NCI-H69 (cell line): ENCODE data around the gene FAM149A.

Experiments used
- DNase-seq: peaks from one replicate; lab custom pipeline; 2025; lab: John Stamatoyannopoulos, UW

Gene FAM149A

GRCh38 chr4:186105647-186106321 is 1.3 kb downstream of the FAM149A start:
- no peak for DNase-seq

- DNase-seq = no peak
These were observed 3.4 kb downstream of the FAM149A start for GRCh38 chr4:186107947-186108346.

- DNase-seq = no peak
These were observed 3.9 kb downstream of the FAM149A start for GRCh38 chr4:186108391-186108790.

- DNase-seq = no peak
These were observed 4.7 kb downstream of the FAM149A start for GRCh38 chr4:186109245-186109644.

- DNase-seq = no peak
These were observed 12.2 kb downstream of the FAM149A start for GRCh38 chr4:186116697-186117096.

GRCh38 chr4:186118582-186118981 is 14.1 kb downstream of the FAM149A start:
- no peak for DNase-seq

- no peak for DNase-seq
These were observed 16.6 kb downstream of the FAM149A start for GRCh38 chr4:186121057-186121456.

GRCh38 chr4:186128842-186129241 is 24.3 kb downstream of the FAM149A start:
- no peak for DNase-seq

GRCh38 chr4:186131935-186132334 is 27.4 kb downstream of the FAM149A start:
- DNase-seq = no peak

GRCh38 chr4:186132577-186133242 is 28.2 kb downstream of the FAM149A start:
- no peak for DNase-seq

GRCh38 chr4:186134257-186134656 is 29.8 kb downstream of the FAM149A start:
- DNase-seq = no peak

- DNase-seq = no peak
These were observed 30.4 kb downstream of the FAM149A start for GRCh38 chr4:186134861-186135260.

- DNase-seq = no peak
These were observed 32.8 kb downstream of the FAM149A start for GRCh38 chr4:186137196-186137794.

GRCh38 chr4:186144198-186144945 is 39.9 kb downstream of the FAM149A start:
- DNase-seq = peak; percentile 4

- peak; percentile 4 for DNase-seq
These were observed 40.6 kb downstream of the FAM149A start for GRCh38 chr4:186144946-186145569.

- no peak for DNase-seq
These were observed 42.0 kb downstream of the FAM149A start for GRCh38 chr4:186146458-186146857.

- DNase-seq = no peak
These were observed 44.0 kb downstream of the FAM149A start for GRCh38 chr4:186148336-186148975.

- DNase-seq = no peak
These were observed 45.4 kb downstream of the FAM149A start for GRCh38 chr4:186149872-186150271.

- DNase-seq = no peak
These were observed 46.4 kb downstream of the FAM149A start for GRCh38 chr4:186150926-186151325.

GRCh38 chr4:186151499-186151898 is 47.0 kb downstream of the FAM149A start:
- DNase-seq = no peak

- DNase-seq = no peak
These were observed 53.7 kb downstream of the FAM149A start for GRCh38 chr4:186158021-186158813.
